Measurements from ENCODE around the gene APEH. TPM values are rescaled to one million over a fixed set of nuclear protein-coding genes. Genes with fewer than 3 reads are reported as not detected.

Gene APEH
- total RNA-seq, 2 experiments from 2014 or later: 173 to 189 TPM

DNA sequence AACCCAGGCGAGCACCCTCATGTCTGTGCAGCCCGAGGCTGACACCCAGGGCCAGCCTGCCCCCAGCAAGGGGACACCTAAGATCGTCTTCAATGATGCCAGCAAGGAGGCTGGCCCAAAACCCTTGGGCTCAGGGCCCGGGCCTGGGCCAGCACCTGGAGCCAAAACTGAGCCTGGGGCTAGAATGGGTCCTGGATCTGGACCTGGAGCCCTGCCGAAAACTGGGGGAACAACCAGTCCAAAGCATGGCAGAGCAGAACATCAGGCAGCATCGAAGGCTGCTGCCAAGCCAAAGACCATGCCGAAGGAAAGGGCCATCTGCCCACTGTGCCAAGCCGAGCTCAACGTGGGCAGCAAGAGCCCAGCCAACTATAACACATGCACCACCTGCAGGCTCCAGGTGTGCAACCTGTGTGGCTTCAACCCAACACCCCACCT, 31.4 kb upstream of the APEH start:
- Mint-ChIP-seq H3K27ac (no peak overlapping the region), H3K27me3 (no peaks in the 10 kb centered on the region), H3K36me3 (no peaks in the 10 kb centered on the region), H3K4me1 (no peaks in the 10 kb centered on the region), H3K9me3 (no peaks in the 10 kb centered on the region), H3K4me3 (no peak overlapping the region)
- no peak for DNase-seq

DNA sequence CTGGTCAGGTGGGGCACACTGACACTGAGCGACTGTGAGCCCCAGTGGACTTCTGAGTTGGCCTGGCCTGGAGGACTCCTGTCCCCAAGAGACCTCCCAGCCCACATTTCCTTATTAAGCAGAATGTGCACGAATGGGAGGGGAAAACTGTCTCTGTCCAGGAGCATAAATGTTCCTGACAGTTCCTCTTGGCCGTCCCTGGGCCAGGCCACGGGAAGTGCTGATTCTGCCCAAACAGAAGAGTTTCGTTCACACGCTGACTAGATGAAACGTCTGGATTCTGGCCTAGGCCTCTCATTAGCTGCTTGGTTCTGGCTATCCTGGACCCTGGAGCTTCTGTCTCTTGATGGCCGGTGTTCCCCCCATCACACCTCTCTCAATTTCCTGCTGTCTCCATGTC, 29.5 kb upstream of the APEH start:
- Mint-ChIP-seq H3K4me1 (no peaks in the 10 kb centered on the region), H3K9me3 (no peaks in the 10 kb centered on the region), H3K27me3 (no peaks in the 10 kb centered on the region), H3K4me3 (no peak overlapping the region), H3K27ac (no peak overlapping the region), H3K36me3 (no peaks in the 10 kb centered on the region)
- DNase-seq: no peak

DNA sequence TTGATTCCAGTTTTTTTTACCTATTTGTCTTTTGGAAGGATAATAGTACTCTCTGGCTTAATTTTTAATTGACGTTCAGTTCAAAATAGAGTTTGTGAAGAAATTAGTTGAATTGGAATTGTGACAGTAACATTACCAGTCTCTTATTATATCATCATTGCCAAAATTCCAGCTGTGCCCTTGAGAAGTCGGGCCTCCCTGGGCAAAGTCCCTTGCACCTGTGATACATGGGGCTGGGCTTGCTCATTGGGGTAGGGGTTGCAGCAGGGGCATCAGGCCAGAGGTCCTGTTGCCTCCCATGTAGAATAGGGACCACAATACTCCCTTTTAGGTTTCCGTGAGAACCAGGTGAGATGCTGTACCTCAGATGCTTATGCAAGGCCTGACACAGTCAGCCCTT, 27.9 kb upstream of the APEH start:
- H3K4me3 Mint-ChIP-seq: no peak overlapping the region
- DNase-seq: no peak
- H3K27me3 Mint-ChIP-seq: no peaks in the 10 kb centered on the region
- no peaks in the 10 kb centered on the region for H3K9me3 Mint-ChIP-seq
- H3K27ac Mint-ChIP-seq: no peak overlapping the region
- no peaks in the 10 kb centered on the region for H3K36me3 Mint-ChIP-seq
- H3K4me1 Mint-ChIP-seq: no peaks in the 10 kb centered on the region

DNA sequence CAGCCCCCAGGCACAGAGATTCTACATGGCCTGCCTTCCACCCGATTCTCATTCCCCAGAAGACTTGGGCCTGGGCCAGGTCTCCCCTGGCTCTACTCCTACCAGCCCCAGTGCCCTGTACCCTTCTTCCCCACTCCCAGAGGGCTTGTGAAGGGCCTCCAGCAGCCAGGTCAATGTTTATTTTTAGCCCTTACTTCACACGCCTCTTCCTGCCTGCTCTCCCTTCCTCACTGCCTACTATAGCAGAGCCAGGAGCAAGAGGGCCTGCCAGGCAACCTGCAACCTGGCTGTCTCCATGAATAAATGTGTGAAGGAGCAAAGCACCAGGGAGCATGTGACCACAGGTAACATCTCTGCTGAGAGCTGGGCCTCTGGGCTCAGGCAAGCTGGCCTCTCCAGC, 26.4 kb upstream of the APEH start:
- Mint-ChIP-seq H3K9me3 (no peaks in the 10 kb centered on the region), H3K27ac (no peak overlapping the region), H3K4me3 (no peak overlapping the region), H3K4me1 (no peaks in the 10 kb centered on the region), H3K27me3 (no peaks in the 10 kb centered on the region), H3K36me3 (no peaks in the 10 kb centered on the region)
- DNase-seq: no peak

DNA sequence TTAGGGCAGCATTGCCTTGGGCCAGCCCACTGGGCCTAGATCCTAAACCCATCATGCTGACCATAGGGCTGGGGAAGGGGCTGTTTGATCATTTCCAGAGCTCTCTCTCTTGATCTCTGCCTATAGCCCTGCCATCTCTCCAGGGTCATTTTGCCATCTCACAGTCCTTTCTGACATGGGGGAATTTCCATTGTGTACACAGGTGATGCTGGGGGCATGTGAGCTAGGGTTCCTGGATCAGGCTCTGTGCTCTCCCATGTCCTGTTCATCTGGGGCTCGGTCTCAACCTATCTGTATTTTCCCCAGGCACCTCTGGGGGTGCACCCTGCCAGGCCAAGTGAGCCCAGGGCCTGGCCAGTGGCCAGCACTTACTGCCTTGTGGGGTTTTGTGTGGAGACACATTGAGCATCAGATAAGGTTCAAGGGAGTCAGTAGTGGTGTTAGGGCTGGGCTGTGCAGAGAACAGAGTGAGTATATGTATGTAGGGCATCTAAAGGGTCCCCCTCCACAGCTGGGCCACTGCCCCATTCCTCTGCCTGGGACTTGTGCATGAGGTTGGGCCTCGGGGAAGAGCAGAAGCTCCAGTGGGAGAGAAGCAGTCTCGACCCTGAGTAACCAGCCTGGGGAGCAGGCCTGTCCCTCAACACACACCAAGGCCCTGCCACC, 25.7 kb upstream of the APEH start:
- H3K27me3 Mint-ChIP-seq: no peaks in the 10 kb centered on the region
- H3K9me3 Mint-ChIP-seq: no peaks in the 10 kb centered on the region
- DNase-seq: no peak
- no peaks in the 10 kb centered on the region for H3K4me1 Mint-ChIP-seq
- no peak overlapping the region for H3K4me3 Mint-ChIP-seq
- no peaks in the 10 kb centered on the region for H3K36me3 Mint-ChIP-seq
- no peak overlapping the region for H3K27ac Mint-ChIP-seq

DNA sequence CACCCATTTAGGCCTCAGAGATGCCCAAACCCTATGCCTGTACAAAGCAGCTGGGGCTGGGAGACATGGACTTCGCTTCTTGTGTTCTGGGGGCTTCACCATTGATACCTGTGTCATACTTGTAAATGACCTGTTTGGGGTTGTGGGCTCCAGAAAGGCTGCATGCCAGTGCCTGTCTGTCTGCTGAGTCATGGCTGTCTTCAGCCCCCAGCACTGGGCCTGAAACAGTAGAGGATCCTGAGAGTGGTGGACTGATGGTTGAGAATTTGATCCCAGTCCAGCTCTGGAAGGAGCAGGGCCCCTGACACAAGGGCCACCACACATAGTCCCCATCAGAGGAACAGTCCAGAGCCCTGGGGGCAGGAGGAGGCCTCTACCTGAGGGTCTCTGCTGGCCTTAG, 24.6 kb upstream of the APEH start:
- Mint-ChIP-seq H3K27ac (no peak overlapping the region), H3K36me3 (no peaks in the 10 kb centered on the region), H3K4me3 (no peak overlapping the region), H3K27me3 (no peaks in the 10 kb centered on the region), H3K9me3 (no peaks in the 10 kb centered on the region), H3K4me1 (no peaks in the 10 kb centered on the region)
- no peak for DNase-seq

DNA sequence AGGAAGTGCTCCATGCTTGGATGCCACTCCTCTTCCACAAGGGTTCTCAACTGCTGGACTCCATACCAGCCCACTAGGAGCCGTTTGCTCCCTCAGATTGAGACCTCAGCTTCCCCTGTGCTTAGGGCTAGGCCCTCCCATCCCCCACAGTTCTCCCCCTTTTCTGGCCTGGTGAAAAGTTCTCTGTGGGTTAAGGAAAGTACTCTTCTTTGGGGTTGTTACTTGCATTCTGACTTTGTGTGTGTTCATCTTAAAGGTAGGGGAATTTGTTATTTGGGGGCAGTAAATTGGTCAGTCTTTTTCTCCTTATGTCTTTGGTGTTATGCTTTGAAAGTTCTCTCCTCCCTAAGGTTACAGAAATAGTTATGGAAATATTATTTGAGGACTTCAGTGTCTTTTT, 24.0 kb upstream of the APEH start:
- Mint-ChIP-seq H3K36me3 (no peaks in the 10 kb centered on the region), H3K27ac (no peak overlapping the region), H3K9me3 (no peaks in the 10 kb centered on the region), H3K4me1 (no peaks in the 10 kb centered on the region), H3K4me3 (no peak overlapping the region), H3K27me3 (no peaks in the 10 kb centered on the region)
- no peak for DNase-seq

DNA sequence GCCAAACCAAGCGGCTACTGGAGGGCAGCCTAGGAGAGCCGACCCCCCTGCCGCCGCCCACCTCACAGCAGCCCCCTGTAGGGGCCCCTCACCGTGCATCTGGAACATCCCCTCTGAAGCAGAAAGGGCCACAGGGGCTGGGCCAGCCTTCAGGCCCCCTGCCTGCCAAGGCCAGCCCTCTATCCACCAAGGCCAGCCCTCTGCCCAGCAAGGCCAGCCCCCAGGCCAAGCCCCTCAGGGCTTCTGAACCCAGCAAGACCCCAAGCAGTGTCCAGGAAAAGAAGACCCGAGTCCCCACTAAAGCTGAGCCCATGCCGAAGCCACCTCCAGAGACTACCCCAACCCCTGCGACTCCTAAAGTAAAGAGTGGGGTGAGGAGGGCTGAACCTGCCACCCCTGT, 23.5 kb upstream of the APEH start:
- Mint-ChIP-seq H3K4me1 (no peaks in the 10 kb centered on the region), H3K4me3 (no peak overlapping the region), H3K36me3 (no peaks in the 10 kb centered on the region), H3K27me3 (no peaks in the 10 kb centered on the region), H3K27ac (no peak overlapping the region), H3K9me3 (no peaks in the 10 kb centered on the region)
- no peak for DNase-seq

DNA sequence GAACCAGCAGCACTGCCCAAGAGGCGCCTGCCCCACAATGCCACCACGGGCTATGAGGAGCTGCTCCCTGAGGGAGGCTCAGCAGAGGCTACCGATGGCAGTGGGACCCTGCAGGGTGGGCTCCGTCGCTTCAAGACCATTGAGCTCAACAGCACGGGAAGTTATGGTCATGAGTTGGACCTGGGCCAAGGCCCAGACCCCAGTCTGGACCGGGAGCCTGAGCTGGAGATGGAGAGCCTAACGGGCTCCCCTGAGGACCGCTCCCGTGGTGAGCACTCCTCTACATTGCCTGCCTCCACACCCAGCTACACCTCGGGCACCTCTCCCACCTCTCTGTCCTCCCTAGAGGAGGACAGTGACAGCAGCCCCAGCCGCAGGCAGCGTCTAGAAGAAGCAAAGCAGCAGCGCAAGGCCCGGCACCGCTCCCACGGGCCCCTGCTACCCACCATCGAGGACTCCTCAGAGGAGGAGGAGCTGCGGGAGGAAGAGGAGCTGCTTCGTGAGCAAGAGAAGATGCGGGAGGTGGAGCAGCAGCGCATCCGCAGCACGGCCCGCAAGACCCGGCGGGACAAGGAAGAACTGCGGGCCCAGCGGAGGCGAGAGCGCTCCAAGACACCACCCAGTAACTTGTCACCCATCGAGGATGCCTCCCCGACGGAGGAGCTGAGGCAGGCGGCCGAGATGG, 21.8 kb upstream of the APEH start:
- Mint-ChIP-seq H3K27ac (no peak overlapping the region), H3K27me3 (no peaks in the 10 kb centered on the region), H3K9me3 (no peaks in the 10 kb centered on the region), H3K4me1 (no peaks in the 10 kb centered on the region), H3K4me3 (no peak overlapping the region), H3K36me3 (no peaks in the 10 kb centered on the region)
- no peak for DNase-seq

DNA sequence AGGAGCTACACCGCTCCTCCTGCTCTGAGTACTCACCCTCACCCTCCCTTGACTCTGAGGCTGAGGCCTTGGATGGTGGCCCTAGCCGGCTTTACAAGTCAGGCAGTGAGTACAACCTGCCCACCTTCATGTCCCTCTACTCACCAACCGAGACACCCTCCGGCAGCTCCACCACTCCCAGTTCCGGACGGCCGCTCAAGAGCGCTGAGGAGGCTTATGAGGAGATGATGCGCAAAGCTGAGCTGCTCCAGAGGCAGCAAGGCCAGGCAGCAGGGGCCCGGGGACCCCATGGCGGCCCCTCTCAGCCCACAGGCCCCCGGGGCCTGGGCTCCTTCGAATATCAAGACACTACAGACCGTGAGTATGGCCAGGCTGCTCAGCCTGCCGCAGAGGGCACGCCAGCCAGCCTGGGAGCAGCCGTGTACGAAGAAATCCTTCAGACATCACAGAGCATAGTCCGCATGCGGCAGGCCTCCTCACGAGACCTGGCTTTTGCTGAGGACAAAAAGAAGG, 21.2 kb upstream of the APEH start:
- H3K4me1 Mint-ChIP-seq: no peaks in the 10 kb centered on the region
- no peak for DNase-seq
- H3K36me3 Mint-ChIP-seq: no peaks in the 10 kb centered on the region
- no peaks in the 10 kb centered on the region for H3K27me3 Mint-ChIP-seq
- H3K27ac Mint-ChIP-seq: no peak overlapping the region
- no peaks in the 10 kb centered on the region for H3K9me3 Mint-ChIP-seq
- no peak overlapping the region for H3K4me3 Mint-ChIP-seq

DNA sequence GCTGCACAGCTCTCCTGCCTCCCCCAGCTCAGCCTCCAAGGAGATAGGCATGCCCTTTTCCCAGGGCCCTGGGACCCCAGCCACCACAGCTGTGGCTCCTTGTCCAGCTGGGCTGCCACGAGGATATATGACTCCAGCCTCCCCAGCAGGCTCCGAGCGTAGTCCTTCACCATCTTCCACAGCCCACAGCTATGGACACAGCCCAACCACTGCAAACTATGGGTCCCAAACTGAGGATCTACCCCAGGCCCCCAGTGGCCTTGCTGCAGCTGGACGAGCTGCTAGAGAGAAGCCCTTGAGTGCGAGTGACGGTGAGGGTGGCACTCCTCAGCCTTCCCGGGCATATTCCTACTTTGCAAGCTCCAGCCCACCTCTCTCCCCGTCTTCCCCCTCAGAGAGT, 20.5 kb upstream of the APEH start:
- DNase-seq: no peak
- Mint-ChIP-seq H3K27ac (no peak overlapping the region), H3K4me3 (no peak overlapping the region), H3K36me3 (no peaks in the 10 kb centered on the region), H3K27me3 (no peaks in the 10 kb centered on the region), H3K4me1 (no peaks in the 10 kb centered on the region), H3K9me3 (no peaks in the 10 kb centered on the region)

DNA sequence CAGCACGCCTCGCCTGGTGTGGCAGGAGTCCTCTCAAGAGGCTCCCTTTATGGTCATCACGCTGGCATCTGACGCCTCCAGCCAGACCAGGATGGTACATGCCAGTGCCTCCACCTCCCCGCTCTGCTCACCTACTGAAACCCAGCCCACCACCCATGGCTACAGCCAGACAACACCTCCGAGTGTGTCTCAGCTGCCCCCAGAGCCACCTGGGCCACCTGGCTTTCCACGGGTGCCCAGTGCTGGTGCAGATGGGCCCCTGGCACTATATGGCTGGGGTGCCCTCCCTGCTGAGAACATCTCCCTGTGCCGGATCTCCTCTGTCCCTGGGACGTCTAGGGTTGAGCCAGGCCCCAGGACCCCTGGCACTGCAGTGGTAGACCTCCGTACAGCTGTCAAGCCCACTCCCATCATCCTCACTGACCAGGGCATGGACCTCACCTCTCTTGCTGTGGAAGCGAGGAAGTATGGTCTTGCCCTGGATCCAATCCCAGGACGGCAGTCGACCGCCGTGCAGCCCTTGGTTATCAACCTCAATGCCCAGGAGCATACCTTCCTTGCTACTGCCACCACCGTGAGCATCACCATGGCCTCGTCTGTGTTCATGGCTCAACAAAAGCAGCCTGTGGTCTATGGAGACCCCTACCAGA, 19.9 kb upstream of the APEH start:
- DNase-seq: no peak
- Mint-ChIP-seq H3K4me3 (no peak overlapping the region), H3K36me3 (no peaks in the 10 kb centered on the region), H3K9me3 (no peaks in the 10 kb centered on the region), H3K4me1 (no peaks in the 10 kb centered on the region), H3K27me3 (no peaks in the 10 kb centered on the region), H3K27ac (no peak overlapping the region)

DNA sequence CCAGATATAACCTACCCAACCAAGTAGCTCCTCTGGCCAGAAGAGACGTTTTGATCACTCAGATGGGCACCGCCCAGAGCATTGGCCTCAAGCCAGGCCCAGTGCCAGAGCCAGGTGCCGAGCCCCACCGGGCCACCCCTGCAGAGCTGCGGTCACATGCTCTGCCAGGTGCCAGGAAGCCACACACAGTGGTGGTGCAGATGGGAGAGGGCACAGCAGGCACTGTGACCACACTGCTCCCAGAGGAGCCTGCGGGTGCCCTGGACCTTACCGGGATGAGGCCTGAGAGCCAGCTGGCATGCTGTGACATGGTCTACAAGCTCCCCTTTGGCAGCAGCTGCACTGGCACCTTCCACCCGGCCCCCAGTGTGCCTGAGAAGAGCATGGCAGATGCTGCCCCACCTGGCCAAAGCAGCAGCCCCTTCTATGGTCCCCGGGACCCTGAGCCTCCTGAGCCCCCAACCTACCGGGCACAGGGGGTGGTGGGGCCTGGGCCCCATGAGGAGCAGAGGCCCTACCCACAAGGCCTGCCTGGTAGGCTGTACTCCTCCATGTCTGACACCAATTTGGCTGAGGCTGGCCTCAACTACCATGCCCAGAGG, 19.1 kb upstream of the APEH start:
- Mint-ChIP-seq H3K4me3 (no peak overlapping the region), H3K4me1 (no peaks in the 10 kb centered on the region), H3K36me3 (no peaks in the 10 kb centered on the region), H3K27ac (no peak overlapping the region), H3K9me3 (no peaks in the 10 kb centered on the region), H3K27me3 (no peaks in the 10 kb centered on the region)
- no peak for DNase-seq

DNA sequence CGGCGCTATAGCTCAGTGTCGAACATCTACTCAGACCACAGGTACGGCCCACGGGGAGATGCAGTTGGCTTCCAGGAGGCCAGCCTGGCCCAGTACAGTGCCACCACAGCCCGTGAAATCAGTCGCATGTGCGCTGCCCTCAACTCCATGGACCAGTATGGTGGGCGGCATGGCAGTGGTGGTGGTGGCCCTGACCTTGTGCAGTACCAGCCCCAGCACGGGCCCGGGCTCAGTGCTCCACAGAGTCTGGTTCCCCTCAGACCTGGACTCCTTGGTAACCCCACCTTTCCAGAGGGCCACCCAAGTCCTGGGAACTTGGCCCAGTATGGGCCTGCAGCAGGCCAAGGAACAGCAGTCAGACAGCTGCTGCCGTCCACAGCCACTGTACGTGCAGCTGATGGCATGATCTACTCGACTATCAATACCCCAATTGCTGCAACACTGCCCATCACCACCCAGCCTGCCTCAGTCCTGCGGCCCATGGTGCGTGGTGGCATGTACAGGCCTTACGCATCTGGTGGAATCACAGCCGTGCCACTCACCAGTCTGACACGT, 18.3 kb upstream of the APEH start:
- no peak overlapping the region for H3K27ac Mint-ChIP-seq
- H3K4me3 Mint-ChIP-seq: no peak overlapping the region
- no peaks in the 10 kb centered on the region for H3K27me3 Mint-ChIP-seq
- no peaks in the 10 kb centered on the region for H3K9me3 Mint-ChIP-seq
- H3K4me1 Mint-ChIP-seq: no peaks in the 10 kb centered on the region
- DNase-seq: no peak
- H3K36me3 Mint-ChIP-seq: no peaks in the 10 kb centered on the region

DNA sequence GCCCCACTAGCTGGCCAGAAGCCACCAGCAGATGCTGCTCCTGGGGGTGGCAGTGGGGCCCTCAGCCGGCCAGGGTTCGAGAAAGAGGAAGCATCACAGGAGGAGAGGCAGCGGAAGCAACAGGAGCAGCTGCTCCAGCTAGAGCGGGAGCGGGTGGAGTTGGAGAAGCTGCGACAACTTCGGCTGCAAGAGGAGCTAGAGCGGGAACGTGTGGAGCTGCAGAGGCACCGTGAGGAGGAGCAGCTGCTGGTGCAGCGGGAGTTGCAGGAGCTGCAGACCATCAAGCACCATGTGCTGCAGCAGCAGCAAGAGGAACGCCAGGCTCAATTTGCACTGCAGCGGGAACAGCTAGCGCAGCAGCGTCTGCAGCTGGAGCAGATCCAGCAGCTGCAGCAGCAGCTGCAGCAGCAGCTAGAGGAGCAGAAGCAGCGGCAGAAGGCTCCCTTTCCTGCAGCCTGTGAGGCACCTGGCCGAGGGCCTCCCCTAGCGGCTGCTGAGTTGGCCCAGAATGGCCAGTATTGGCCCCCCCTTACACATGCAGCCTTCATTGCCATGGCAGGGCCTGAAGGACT, 17.5 kb upstream of the APEH start:
- no peaks in the 10 kb centered on the region for H3K9me3 Mint-ChIP-seq
- no peak overlapping the region for H3K4me3 Mint-ChIP-seq
- H3K27ac Mint-ChIP-seq: no peak overlapping the region
- H3K27me3 Mint-ChIP-seq: no peaks in the 10 kb centered on the region
- no peaks in the 10 kb centered on the region for H3K4me1 Mint-ChIP-seq
- DNase-seq: no peak
- H3K36me3 Mint-ChIP-seq: no peaks in the 10 kb centered on the region

All from activated naive CD8-positive, alpha-beta T cell treated with anti-CD3 and anti-CD28 coated beads for 36 hours (primary cell).